HG03439 (cell line): ENCODE results near the gene BRMS1.
"Not testable (repeated sequence)": the region's sequence is repeated elsewhere in the genome, so short reads cannot be mapped to it uniquely, and the experiment has no call there.

Source experiments
- ATAC-seq: cut with Tn5 transposase; IDR thresholded peaks from one replicate; pipeline ENCODE4 v1.9.1; 2021; ENCODE audit warnings: mild to moderate bottlenecking, moderate library complexity; ENCODE audit not compliant: unreplicated experiment

The BRMS1 gene

DNA sequence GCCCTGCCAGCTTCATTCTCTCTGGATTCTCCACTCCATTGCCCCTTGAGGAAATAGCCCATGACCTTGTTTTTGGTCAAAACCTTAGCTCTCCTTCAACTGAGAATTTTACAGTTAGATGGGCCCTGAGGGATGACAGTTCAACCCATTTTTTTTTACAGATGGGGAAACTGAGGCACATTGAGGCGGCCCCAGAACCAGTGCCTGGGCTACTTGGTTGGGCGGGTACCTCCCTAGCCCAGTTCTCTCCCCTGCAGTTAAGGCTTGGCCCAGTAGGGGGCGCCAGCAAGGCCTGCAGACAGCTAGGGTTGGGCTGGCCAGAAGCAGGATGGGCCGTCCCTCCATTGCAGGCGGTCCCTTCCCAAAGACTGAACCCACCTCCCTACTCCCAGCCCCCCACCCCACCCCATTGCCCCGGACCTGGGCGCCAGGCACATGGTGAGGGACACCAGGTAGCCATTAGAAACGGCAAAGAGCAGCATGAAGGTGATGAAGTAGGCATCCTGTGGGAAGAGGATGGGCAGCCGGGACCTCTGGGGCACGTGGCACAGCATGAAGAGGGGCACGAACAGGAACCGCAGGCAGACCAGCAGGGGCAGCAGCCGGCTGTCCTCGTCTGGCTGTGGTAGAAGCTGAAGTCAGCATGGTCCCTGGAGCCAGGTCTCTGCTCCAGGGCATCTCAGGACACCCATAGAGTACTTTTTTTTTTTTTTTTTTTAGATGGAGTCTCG is 19.1 kb upstream of the BRMS1 start:
- no peak for ATAC-seq

DNA sequence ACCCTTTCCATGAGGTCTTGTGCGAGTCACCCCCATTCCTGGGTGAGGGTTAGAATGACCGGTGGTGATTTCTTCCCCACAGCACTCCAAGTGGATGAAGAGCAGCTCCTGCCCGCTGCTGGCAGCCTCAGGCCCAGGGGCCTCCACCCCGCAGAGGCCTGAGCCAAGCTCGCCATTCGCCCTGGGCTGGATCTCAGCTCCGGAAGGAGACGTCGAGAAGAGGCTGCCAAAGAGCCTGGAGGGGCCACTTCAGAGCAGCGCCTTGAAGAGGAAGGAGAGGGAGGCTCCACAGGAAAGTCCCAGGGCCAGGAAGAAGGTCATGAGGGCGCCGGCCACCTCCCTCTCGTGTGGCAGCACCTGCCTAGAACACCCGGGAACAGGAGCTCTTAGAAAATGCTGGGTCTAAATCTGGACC is 18.3 kb upstream of the BRMS1 start:
- no peak for ATAC-seq

DNA sequence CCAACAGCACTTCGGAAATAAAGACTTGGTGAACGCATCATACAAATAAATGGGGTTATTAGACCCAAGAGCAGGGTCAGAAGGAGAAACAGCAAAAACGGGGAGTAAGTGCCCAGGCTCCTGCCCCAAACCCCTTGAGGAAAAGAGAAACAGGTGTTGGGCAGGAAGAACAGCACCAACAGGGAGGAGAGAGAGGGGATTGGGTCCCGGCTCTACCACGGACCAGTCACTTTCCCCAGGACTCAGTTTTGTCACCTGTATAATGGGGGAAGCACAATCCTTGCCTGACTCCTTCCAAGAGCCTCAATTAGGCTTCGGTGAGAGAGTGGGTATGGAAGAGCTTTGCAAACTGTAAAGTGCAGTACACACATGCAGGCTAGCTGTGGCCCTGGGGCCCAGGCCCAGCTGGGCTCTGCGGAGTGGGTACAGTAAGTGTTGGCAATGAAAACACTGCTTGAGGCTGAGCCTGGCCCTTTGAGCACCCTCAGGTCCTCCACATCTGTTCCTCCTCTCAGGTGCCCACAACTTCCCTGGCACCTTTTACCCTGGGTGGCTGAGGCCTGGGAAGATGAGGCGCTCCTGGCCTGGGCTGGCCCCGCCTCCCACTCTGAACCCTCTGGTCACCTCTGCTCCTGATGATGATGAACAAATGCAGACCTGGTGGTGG is 17.7 kb upstream of the BRMS1 start:
- ATAC-seq, result no peak

DNA sequence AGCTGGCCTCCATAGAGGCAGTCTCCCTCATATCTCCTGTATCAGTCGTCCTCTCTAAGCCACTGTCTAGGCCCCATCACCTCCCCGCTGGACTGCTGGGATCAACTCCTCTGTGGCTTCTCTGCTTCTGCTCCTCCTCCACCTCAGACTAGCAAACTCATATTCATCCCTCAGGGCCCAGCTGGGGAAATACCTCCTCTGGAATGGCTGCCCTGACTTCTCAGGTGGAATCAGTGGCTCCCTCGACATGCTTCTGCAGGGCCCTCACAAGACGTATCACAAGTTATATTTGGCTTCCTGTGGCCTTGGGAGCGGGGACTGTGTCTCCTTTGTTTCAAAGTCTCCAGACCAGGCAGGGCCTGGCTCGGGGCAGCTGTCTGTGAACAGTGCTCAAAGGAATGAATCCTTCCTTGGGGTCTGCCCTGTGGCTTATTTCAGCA is 16.6 kb upstream of the BRMS1 start:
- no peak for ATAC-seq

DNA sequence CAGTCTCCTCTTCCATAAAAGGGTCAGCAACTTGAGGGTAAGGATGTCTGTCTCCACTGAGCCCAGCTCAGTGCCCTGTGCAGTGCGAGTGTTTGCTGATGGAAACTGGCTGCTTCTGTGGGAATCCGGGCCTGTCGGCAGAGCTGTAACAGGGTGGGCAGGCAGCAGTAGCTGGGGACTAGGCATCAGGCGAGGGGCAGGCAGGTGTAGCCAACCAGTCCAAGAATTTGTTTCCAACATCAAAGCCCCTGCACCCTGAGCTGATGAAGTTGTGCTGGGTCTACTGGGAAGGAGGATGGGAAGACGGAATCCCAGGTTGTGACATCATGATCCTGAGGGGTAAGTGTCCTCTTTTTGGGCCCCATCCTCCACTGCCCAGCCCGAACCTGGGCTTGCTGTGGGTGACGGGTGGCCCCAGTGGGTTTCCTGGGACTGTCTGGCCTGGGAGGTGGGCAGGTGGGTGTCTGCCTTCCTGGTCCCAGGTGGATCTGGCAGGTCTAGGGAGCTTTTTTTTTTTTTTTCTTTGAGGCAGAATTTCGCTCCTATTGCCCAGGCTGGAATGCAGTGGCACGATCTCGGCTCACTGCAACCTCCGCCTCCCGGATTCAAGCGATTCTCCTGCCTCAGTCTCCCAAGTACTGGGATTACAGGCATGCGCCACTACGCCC is 15.6 kb upstream of the BRMS1 start:
- no peak for ATAC-seq

DNA sequence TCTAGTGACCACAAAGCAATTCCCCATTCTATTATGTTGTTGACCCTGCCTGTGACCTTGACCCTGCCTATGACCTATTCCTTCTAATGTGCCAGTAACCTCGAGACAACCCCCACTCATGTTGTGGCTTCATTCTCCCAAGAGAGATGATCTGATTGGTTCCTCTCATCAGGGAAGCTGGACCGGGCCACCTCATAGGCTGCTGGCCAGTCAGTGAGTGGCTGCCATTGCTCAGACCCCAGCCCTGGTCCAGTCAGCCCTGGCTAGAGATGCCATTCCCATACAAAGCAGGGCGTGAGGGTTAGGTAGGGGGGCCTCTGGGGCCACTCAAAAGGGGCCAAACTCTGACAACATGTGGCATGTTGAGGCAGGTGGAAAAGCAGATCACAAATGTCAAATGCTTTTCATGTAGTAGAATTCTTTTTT is 14.8 kb upstream of the BRMS1 start:
- ATAC-seq, result no peak

DNA sequence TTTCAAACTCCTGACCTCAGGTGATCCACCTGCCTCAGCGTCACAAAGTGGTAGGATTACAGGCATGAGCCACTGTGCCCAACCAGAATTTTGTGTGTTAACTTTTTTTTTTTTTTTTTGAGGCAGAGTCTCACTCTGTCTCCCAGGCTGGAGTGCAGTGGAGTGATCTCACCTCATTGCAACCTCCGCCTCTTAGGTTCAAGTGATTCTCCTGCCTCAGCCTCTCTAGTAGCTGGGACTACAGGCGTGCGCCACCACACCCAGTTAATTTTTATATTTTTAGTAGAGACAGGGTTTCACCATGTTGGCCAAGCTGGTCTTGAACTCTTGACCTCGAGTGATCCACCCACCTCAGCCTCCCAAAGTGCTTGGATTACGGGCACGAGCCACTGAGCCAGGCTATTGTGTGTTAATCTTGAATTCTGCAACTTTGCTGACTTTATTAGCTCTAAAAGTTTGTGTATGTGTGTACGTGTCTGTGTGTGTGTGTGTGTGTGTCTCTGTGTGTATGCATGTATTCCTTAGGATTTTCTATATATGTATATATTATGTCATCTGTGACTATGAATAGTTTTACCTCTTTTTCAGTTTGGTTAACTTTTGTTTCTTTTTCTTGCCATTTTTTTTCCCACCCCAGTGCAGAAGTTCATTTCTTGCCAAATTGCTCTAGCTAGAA is 5.8 kb upstream of the BRMS1 start:
- not testable (repeated sequence) for ATAC-seq

DNA sequence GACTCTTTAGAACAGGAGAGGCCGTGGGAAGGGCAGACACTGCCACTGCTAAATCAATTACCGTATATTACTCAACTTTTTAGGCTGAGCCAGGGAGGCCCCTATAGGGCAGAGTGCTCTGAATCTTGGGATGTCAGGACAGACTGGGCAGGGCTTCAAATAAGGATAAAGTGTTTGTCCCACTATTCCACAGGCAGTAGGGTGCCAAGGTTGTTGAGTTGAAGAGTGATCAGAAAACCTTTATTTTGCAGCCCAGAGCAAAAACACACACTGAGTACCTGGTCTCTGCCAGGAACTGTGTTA is 4.1 kb upstream of the BRMS1 start:
- no peak for ATAC-seq

DNA sequence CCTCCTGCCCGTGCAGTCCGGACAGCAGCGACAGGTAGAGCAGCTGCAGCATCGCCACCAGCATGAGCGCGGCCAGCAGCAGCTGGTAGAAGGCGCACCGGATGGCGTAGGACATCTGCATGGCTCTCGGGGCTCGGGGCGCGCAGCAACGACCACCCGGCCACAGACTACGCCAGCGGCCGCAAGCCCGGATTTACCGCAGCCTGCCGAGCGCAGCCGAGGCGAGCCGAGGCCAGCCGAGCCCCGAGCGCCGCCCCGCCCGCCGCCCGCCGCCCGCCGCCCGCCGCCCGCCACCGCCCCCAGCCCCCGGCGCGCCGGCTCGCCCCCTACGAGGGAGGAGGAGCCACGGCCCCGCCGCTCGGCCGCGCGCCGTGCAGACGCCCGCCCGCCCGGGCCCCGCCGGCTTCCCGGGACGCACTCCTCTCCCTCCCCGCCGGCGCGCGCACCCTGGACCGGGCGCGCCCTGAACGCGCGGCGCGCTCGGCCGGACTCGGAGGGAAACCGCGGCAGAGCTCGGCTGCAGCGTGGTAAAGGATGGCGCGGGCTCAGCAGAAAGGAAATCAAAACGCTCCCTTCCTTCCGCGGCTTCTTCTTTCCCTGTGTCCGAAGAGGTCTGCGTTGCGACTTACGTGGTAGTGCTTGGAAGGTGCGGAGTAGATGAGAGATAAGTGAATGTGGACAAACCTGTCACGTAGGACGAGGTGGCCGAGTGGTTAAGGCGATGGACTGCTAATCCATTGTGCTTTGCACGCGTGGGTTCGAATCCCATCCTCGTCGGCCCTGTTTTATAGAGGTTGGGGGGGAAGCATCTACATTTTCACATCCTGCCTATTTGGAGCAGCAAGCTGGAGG is 2.7 kb upstream of the BRMS1 start, which contains the start of gene B4GAT1:
Gene B4GAT1 (minus strand): TSS at position 205 of the 852 bp plus-strand sequence. CDS start 84 bp downstream, at position 121.
- ATAC-seq, result peak; percentile 36

DNA sequence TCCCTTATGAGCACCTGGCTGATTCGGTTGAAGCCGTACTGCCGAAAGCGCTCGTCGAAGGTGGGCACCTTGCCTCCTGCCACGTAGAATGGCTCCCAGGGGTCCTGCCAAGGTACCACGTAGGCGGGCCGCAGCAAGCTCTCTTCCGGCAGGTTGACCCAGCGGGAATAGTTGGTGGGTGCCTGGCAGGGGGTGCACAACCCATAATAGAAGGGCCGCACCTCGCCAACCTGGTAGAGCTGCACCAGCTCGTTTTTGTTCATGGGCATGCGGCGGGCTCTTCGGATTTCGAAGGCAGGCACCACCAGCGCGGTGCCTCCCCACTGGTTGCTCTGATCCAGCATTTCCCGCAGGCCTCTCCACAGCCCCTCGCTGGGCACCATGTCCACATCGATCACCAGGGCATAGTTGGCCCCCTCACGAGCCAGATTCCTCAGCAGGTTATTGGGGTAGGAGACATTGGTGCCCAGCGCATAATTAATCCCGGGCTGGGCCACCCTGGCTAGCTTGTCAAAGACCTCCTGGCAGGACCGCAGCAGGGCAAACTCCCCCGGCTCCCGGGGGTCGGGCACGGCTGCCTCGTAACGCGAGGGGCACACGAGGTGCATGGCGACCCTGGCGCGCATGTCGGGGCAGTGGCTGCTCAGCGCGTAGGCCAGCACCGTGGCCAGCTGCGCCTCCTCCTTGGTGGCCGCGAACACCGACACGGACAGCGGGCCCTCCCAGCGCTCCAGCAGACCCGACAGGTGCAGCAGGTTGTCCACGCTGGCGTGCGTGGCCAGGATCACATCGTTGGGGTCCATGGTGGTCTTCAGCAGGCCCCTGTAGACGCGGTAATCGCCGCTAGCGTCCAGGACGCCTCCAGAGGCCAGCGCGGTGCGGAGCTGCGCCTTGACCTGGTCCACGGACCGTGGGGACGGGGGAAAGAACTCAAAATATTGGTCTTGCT is 1.8 kb upstream of the BRMS1 start:
- no peak for ATAC-seq

DNA sequence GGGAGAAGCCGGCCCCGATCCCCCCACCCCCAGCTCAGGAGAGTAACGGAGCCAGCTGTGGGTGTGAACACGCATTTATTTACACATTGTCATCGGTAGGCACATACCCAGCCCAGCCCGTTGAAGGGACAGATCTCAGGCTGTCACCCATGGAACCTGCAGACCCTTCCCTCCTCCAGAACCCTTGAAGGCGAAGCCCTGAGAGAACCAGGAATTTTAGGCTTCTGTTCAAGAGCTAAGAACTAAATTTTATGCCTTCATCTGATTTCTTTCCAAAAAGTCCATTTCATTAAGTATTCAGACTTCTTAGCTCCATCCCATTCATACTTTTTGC is 379 bp upstream of the BRMS1 start:
- ATAC-seq, result no peak

DNA sequence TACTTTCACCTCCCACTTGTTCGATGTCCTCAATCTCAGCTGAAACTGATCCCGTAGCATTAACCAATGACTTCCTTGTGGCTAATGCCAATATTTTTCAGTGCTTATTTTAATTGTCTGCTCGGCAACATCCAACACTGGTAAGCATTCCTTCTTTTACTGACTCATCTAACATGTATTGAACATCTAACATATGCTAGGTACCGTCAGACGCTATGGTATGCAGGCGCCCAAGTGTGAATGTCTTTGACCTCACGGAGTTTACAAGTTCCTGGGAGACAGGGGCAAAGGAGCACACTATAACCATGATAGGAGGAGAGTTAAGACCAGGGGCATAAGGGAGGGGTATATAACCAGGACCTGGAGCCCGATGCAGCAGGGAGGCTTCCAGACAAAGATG is 1.7 kb downstream of the BRMS1 start:
- ATAC-seq, result no peak

DNA sequence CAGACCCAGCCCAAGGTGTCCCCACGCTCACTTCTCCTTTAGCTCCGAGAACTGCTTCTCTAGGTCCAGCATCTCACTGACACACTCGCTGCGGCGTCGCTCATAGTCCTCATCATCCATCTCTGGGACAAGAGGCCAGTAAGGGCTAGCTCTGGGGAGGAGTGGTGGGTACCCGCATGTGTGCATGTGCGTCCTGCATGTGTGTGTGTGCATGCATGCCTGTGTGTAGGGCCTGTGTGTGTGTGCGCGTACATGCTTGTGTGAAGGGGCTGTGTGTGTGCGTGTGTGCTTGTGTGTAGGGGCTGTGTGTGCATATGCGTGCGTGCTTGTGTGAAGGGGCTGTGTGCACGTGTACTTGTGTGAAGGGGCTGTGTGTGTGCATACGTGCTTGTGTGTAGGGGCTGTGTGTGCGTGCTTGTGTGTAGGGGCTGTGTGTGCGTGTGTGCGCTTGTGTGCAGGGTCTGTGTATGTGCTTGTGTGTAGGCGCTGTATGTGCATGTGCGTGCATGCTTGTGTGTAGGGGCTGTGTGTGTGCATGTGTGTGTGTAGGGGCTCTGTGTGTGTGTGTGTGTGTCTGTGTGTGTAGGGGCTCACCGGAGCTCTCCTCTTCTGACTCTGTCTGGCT is 3.3 kb downstream of the BRMS1 start:
- ATAC-seq, result no peak

DNA sequence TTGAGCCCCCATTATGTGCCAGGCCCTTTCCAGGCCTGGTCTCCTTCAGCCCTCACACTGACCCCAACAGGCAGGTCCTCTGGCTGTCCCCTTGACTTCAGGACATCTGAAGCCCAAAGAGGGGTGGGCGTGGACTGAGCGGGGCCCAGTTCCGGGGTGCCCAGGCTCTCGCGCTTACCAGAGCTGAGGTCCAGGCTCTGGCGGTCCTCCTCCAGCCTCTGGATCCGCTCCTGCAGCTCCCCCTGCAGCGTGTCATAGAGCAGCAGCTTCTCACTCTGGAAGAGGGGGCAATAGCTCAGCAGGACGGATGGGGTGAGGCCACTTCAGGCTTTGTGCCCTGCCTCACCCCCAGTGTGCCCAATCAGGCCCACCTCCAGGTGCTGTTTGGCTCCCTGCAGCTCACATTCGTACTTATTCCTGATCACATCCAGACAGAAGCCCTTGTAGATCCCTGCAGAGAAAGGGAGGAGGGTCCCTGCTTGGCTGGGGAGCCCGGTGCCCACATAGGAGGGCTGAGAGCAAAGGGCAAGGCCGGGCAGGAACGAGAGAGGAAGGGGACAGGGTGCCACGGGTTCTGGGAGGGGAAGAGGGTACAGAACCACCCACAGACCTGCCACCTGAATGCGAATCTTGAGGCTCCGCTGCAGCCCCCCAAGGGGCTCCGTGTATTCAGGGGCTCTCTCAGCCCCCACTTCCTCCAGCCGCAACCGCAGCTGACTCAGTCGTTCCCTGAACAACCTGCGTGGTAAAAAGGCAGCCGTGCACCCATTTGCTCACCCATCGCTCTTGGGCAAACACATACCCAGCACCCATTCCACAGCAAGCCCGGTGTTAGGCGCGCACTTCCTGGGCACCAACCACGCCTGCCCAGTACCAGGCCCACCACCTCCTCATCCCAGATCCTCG is 4.1 kb downstream of the BRMS1 start:
- no peak for ATAC-seq

DNA sequence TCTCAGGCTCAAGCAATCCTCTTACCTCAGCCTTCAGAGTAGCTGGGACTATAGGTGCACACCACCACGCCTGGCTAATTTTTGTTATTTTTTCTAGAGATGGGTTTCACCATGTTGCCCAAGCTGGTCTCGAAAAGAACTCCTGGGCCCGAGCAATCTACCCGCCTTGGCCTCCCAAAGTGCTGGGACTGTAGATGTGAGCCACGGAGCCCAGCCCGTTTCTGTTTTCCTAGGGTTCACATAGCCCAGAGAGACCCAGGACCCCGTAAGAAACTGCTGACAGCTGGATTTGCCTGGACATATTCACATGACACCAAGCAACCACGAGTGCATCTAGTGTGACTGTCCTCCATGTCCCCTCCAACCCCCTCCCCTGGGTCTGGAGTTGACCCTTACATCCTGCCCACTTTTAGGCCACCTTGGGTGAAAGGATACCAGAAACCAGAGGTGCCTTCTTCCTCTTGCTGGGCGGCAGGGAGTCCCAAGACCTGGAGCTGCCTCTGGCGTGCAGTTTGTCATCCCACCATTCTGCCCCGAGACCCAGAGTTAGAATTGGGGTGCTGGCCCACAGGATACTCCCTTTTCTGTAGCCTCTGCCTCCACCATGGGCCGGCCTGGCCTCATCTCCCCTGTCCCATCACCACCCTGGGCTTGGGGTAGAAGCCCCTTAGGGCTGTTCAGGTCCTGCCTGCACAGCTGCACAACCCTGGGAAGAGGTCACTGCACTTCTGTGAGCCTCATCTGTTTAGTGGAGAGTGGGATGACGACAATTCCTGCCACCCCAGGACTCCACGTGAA is 5.0 kb downstream of the BRMS1 start:
- ATAC-seq, result no peak

DNA sequence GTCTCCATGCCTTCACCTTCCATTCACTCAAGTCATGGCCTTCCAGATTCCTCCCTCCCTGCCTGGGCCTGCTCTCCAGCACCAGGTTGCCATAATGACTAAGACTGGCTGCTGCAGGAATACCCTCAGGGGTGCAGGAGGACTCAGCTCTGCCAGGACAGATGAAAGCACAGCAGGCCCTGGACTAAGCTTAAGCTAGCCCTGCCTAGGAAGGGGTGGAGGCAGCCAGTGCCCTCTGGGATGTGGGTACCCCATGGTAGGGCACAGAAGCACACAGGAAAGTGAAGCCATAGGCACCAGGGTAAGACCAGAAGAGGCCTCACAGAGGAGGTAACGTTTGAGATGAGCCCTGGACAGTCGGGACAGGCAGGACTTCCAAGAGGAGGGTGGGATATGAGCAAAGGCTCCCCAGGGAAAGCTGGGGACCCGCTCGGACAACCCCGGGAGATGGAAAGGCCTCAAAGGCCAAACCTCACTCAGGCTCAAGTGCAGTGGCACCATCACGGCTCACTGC is 5.7 kb downstream of the BRMS1 start:
- no peak for ATAC-seq
